Endothelial cell of umbilical vein (primary cell): ENCODE measurements around the gene GJB5.

Experiments
- CTCF ChIP-seq, 2 donors: IDR thresholded peaks; 1 replicate in 1 of 2; 2 replicates in 1 of 2; pipeline ENCODE4 v1.5.1; 2011; ENCODE audit warnings: low read length in 2 of 2, mild to moderate bottlenecking in 2 of 2, moderate library complexity in 2 of 2, control low read depth in 1 of 2, inconsistent platforms in 1 of 2, low read depth in 1 of 2; ENCODE audit not compliant: insufficient read depth in 1 of 2; ENCODE audit errors: extremely low read depth in 1 of 2
- POLR2A ChIP-seq: IDR thresholded peaks from 2 replicates; pipeline ENCODE4 v1.6.1; 2012; ENCODE audit warnings: low read depth, mild to moderate bottlenecking, control low read depth, low read length

GRCh38 chr1:34710812-34711211 is 44.0 kb upstream of the GJB5 start:
- TF ChIP-seq CTCF (IDR thresholded peaks at IDR 0.05; ENCODE audit: extremely low read depth in 1 of 2, insufficient read depth in 1 of 2, low read depth in 1 of 2, low read length in 2 of 2) (no peak), POLR2A (no peak)
